HG03280 (cell line): ENCODE results near the gene LY6G6C.

ENCODE experiments used
- ATAC-seq: cut with Tn5 transposase; IDR thresholded peaks from one replicate; pipeline ENCODE4 v1.9.1; 2021; ENCODE audit warnings: mild to moderate bottlenecking, moderate library complexity; ENCODE audit not compliant: unreplicated experiment

LY6G6C gene

GRCh38 chr6:31687321-31687720, 34.2 kb downstream of the LY6G6C start:
- ATAC-seq = no peak

- ATAC-seq = no peak
These were observed 35.1 kb downstream of the LY6G6C start for GRCh38 chr6:31686483-31686882.

- ATAC-seq = no peak
These were observed 38.0 kb downstream of the LY6G6C start for GRCh38 chr6:31683591-31683990.

- no peak for ATAC-seq
These were observed 40.3 kb downstream of the LY6G6C start for GRCh38 chr6:31681135-31681671.

GRCh38 chr6:31680226-31681134, 41.1 kb downstream of the LY6G6C start, which contains the start of gene LY6G5C:
Gene LY6G5C (minus strand): TSS chr6:31681067. CDS start chr6:31680373, 694 bp downstream.
- ATAC-seq = no peak

- no peak for ATAC-seq
These were observed 43.6 kb downstream of the LY6G6C start for GRCh38 chr6:31677955-31678354.

- no peak for ATAC-seq
These were observed 44.6 kb downstream of the LY6G6C start for GRCh38 chr6:31676904-31677303.

GRCh38 chr6:31676322-31676903, 45.1 kb downstream of the LY6G6C start:
- ATAC-seq = no peak

- ATAC-seq = no peak
These were observed 51.9 kb downstream of the LY6G6C start, which contains the start of gene LY6G5B for GRCh38 chr6:31669676-31670075. Gene LY6G5B (plus strand): TSS chr6:31669976. CDS start chr6:31670951, 975 bp downstream.
